HL-60 (cell line): ENCODE data around the gene ZFYVE19.

Experiments
- CTCF ChIP-seq: IDR thresholded peaks from one replicate; pipeline ENCODE4 v1.5.1; 2011; ENCODE audit warnings: low read length, control low read depth, inconsistent platforms; ENCODE audit not compliant: insufficient read depth
- GABPA ChIP-seq: IDR thresholded peaks from 2 replicates; pipeline ENCODE4 v1.6.1; 2012; ENCODE audit warnings: low read depth
- POLR2AphosphoS5 ChIP-seq: IDR thresholded peaks from 2 replicates; pipeline ENCODE4 v1.6.1; 2012; ENCODE audit warnings: low read depth

GRCh38 chr15:40807888-40808461, 1.1 kb downstream of the ZFYVE19 start:
- no peak for TF ChIP-seq CTCF
- TF ChIP-seq POLR2AphosphoS5: no peak
- TF ChIP-seq GABPA: no peak
